Panc1 (cell line): ENCODE data around the gene PHF20. TPM values are rescaled to one million over a fixed set of nuclear protein-coding genes. Genes with fewer than 3 reads are reported as not detected.

ENCODE experiments used
- ATAC-seq: fragments of 200-7000 bp; cut with Tn5 transposase; 2 replicates; pipeline ENCODE4 v1.9.1; 2020; ENCODE audit warnings: mild to moderate bottlenecking, moderate library complexity
- BruUV-seq: library from RNA; stranded (reverse); fragments of 400-500 nt; replicated peaks from 2 replicates; lab custom pipeline; 2021; lab: Mats Ljungman, UMichigan
- CTCF ChIA-PET: fragments of 300-600 bp; sonication (Branson Sonifier 250); formaldehyde crosslinking; loops from one replicate; lab custom pipeline; 2022; ENCODE audit warnings: antibody characterized with exemption; lab: Charles Lee
- POLR2A ChIA-PET: fragments of 300-600 bp; sonication (Branson Sonifier 250); formaldehyde crosslinking; loops from one replicate; lab custom pipeline; 2022; ENCODE audit warnings: antibody characterized with exemption; lab: Charles Lee
- DNase-seq: peaks from one replicate; pipeline ENCODE4 v3.0.0-alpha.2; 2010; ENCODE audit warnings: low read depth, low spot score
- H3K27ac ChIP-seq: 2 replicates; pipeline ENCODE4 v1.5.1; 2011; ENCODE audit warnings: mild to moderate bottlenecking, low read length, inconsistent platforms
- H3K27me3 ChIP-seq: fragments of 200-500 bp; sonication (Bioruptor generic); 2 replicates; pipeline ENCODE4 v1.6.0; 2014; ENCODE audit warnings: low read length, inconsistent platforms; ENCODE audit not compliant: control insufficient read depth, insufficient read depth
- H3K36me3 ChIP-seq: fragments of 200-500 bp; sonication (Bioruptor generic); 2 replicates; pipeline ENCODE4 v1.5.1; 2014; ENCODE audit warnings: inconsistent platforms, mild to moderate bottlenecking, low read length, moderate library complexity; ENCODE audit not compliant: control insufficient read depth, insufficient read depth
- H3K4me1 ChIP-seq: 2 replicates; pipeline ENCODE4 v1.5.1; 2011; ENCODE audit warnings: inconsistent platforms, mild to moderate bottlenecking, low read length, moderate library complexity; ENCODE audit not compliant: control insufficient read depth, insufficient read depth
- H3K4me3 ChIP-seq, 2 experiments: 2 replicates each; pipeline ENCODE4 v1.5.1; 2011 to 2012; ENCODE audit warnings: low read depth in 2 of 2, low read length in 2 of 2, mild to moderate bottlenecking in 2 of 2, inconsistent platforms in 1 of 2, moderate library complexity in 1 of 2
- H3K9me3 ChIP-seq: fragments of 200-500 bp; sonication (Bioruptor generic); 2 replicates; pipeline ENCODE4 v1.5.1; 2014; ENCODE audit warnings: low read depth, mild to moderate bottlenecking, inconsistent platforms, low read length, moderate library complexity; ENCODE audit not compliant: control insufficient read depth, insufficient read depth
- POLR2AphosphoS5 ChIP-seq: IDR thresholded peaks from 2 replicates; pipeline ENCODE4 v1.6.1; 2012; ENCODE audit warnings: mild to moderate bottlenecking, low read depth, low read length, moderate library complexity
- REST ChIP-seq, 2 experiments: IDR thresholded peaks; 2 replicates each; pipeline ENCODE4 v1.6.1; 2011 to 2012; ENCODE audit warnings: low read depth in 2 of 2, control low read depth in 1 of 2, low read length in 1 of 2, mild to moderate bottlenecking in 1 of 2, moderate library complexity in 1 of 2; ENCODE audit not compliant: insufficient read depth in 1 of 2
- SIN3A ChIP-seq: IDR thresholded peaks from 2 replicates; pipeline ENCODE4 v1.6.1; 2012; ENCODE audit warnings: low read depth, mild to moderate bottlenecking, low read length, moderate library complexity, borderline replicate concordance; ENCODE audit not compliant: insufficient read depth
- TCF7L2 ChIP-seq: IDR thresholded peaks from 2 replicates; pipeline ENCODE4 v1.6.1; 2011; ENCODE audit warnings: mild to moderate bottlenecking, low read depth, low read length, inconsistent platforms
- in situ Hi-C: cut with HindIII; loops from 2 replicates; pipeline ENCODE4 v1.10.0; 2016; ENCODE audit warnings: low sequenced_read_pairs, low pct_unique_long_range_greater_than_20kb
- intact Hi-C: fragments of 100-400 bp; cut with micrococcal nuclease; formaldehyde crosslinking; loops from one replicate; pipeline ENCODE4 v1.10.0; 2022; ENCODE audit not compliant: unreplicated experiment
- total RNA-seq: library from RNA; stranded (reverse); gene quantifications from one replicate; pipeline ENCODE4 v1.2.1, GENCODE V29; 2021; ENCODE audit not compliant: unreplicated experiment
- TF ChIP-seq, protein P1 (sequence below): fragments of 450-650 bp; IDR thresholded peaks from 2 replicates; pipeline ENCODE4 v1.5.1; 2017; ENCODE audit warnings: mild to moderate bottlenecking

PHF20 gene
- total RNA-seq, 1 experiment from 2014 or later: 51.5 TPM

GRCh38 chr20:35912881-35913280 lies 141.1 kb downstream of the PHF20 start:
- ATAC-seq: no peak

GRCh38 chr20:35917077-35917476 lies 145.3 kb downstream of the PHF20 start:
- ATAC-seq (no peak), DNase-seq (no peak)
- no peaks in the 10 kb centered on the region for H3K27me3 ChIP-seq
- CTCF ChIA-PET: no interaction called here
- POLR2A ChIA-PET: no interaction called here
- H3K27ac ChIP-seq: no peak overlapping the region
- peaks cover 17% of the 10 kb centered on the region for H3K36me3 ChIP-seq
- TF ChIP-seq POLR2AphosphoS5: no peak
- in situ Hi-C loops: no loop called here
- no TSS peak for BruUV-seq
- no peak overlapping the region for H3K4me3 ChIP-seq
- H3K4me1 ChIP-seq: no peaks in the 10 kb centered on the region
- no peaks in the 10 kb centered on the region for H3K9me3 ChIP-seq
- intact Hi-C loops: no loop called here

More at GRCh38 chr20:35912881-35913280, 141.1 kb downstream of the PHF20 start:
- DNase-seq: no peak
- ChIA-PET POLR2A (no interaction called here), CTCF (interaction anchor here (0.7 kb wide), 1 partner anchor 121 kb away, joined by 3 read pairs; no protein-coding TSS in a partner anchor)
- H3K4me3 ChIP-seq: no peak overlapping the region
- H3K27me3 ChIP-seq: no peaks in the 10 kb centered on the region
- intact Hi-C loops: no loop called here
- in situ Hi-C loops: no loop called here
- no peak overlapping the region for H3K27ac ChIP-seq
- TF ChIP-seq, protein P1, sequence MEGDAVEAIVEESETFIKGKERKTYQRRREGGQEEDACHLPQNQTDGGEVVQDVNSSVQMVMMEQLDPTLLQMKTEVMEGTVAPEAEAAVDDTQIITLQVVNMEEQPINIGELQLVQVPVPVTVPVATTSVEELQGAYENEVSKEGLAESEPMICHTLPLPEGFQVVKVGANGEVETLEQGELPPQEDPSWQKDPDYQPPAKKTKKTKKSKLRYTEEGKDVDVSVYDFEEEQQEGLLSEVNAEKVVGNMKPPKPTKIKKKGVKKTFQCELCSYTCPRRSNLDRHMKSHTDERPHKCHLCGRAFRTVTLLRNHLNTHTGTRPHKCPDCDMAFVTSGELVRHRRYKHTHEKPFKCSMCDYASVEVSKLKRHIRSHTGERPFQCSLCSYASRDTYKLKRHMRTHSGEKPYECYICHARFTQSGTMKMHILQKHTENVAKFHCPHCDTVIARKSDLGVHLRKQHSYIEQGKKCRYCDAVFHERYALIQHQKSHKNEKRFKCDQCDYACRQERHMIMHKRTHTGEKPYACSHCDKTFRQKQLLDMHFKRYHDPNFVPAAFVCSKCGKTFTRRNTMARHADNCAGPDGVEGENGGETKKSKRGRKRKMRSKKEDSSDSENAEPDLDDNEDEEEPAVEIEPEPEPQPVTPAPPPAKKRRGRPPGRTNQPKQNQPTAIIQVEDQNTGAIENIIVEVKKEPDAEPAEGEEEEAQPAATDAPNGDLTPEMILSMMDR: no peak
- no peak for TF ChIP-seq TCF7L2
- TF ChIP-seq REST (IDR thresholded peaks at IDR 0.05; ENCODE audit: insufficient read depth in 1 of 2, low read depth in 2 of 2, low read length in 1 of 2): no peak
- no peak for TF ChIP-seq POLR2AphosphoS5
- no peak for TF ChIP-seq SIN3A
- no peaks in the 10 kb centered on the region for H3K9me3 ChIP-seq
- H3K4me1 ChIP-seq: no peaks in the 10 kb centered on the region; the same call in 1 of the 2 replicates
- no TSS peak for BruUV-seq
- peaks cover 13% of the 10 kb centered on the region for H3K36me3 ChIP-seq

- Histone ChIP-seq H3K27me3 (no peaks in the 10 kb centered on the region), H3K27ac (no peak overlapping the region), H3K36me3 (peaks cover 14% of the 10 kb centered on the region), H3K9me3 (no peaks in the 10 kb centered on the region), H3K4me3 (no peak overlapping the region), H3K4me1 (no peaks in the 10 kb centered on the region)
- intact Hi-C loops (no loop called here), in situ Hi-C loops (no loop called here)
- no TSS peak for BruUV-seq
- POLR2A ChIA-PET: no interaction called here
- CTCF ChIA-PET: no interaction called here
- TF ChIP-seq POLR2AphosphoS5 (no peak), TCF7L2 (no peak), SIN3A (no peak), REST (IDR thresholded peaks at IDR 0.05; ENCODE audit: insufficient read depth in 1 of 2, low read depth in 2 of 2, low read length in 1 of 2) (no peak)
- TF ChIP-seq, protein P1: no peak
- ATAC-seq (no peak), DNase-seq (no peak)
Measured at GRCh38 chr20:35918021-35918420, 146.2 kb downstream of the PHF20 start.
